ENCODE measurements around the gene TIMM22.
"Not testable (repeated sequence)": the region's sequence is repeated elsewhere in the genome, so short reads cannot be mapped to it uniquely, and the experiment has no call there.

The TIMM22 gene

DNA sequence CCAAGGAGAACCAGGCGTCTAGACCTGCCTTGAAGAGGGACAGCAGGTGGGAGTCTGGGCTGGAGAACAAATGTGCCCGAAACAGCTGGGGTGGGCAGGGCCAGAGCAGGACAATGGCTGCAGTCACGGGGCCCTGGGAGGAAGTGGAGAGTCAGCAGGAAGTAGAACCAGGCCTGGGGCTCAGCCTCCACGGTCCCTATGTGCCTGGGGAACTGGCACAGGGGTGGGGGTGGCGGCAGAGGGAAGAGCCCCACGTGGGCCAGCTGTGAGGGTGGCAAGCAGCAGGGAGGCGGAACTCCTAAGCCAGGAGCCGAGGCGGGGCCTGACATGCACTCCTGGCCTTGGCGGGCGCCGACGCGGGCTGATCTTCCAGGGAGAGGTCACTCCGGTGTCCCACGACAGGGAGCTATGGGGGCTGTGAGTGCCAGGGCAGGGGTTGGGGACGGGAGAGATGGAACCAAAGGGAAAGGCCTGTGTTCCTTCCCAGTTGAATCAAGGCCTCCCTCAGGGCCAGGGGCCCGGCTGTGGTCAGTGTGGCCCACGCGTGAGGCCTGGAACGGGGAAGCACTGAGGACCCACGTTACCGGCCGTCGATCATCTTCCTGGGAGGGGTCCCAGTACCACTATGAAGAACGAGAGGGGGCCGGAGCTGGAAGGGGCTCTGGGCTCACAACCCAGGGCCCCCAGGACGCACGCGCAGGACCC, 42.7 kb downstream of the TIMM22 start:
- DNase-seq: no peak
- no peak for TF ChIP-seq GATA1 (IDR thresholded peaks at IDR 0.05; ENCODE audit: low read depth, low read length)
- TF ChIP-seq POLR2A (IDR thresholded peaks at IDR 0.05; ENCODE audit: low read length): no peak

DNA sequence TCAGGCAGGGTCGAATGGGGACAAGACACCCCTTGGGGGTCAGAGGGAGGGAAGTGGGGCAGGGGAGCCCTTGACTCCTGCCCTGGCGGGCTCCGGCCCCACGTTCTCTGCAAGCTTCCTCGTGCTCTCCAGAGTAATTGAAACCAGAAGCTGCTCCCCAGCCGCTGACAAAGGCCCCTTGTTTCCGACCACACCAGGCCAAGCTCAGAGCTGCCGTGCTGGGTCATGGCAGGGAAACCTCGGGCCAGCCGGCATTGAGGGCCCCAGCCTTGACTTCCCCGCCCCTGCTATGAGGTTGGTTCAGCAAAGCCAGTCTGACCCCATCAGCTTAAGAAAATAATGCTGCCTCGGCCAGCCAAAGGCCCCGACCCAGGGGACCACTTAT, 43.3 kb downstream of the TIMM22 start:
- TF ChIP-seq POLR2A (IDR thresholded peaks at IDR 0.05; ENCODE audit: low read length) (no peak), GATA1 (IDR thresholded peaks at IDR 0.05; ENCODE audit: low read depth, low read length) (no peak)
- DNase-seq: no peak

DNA sequence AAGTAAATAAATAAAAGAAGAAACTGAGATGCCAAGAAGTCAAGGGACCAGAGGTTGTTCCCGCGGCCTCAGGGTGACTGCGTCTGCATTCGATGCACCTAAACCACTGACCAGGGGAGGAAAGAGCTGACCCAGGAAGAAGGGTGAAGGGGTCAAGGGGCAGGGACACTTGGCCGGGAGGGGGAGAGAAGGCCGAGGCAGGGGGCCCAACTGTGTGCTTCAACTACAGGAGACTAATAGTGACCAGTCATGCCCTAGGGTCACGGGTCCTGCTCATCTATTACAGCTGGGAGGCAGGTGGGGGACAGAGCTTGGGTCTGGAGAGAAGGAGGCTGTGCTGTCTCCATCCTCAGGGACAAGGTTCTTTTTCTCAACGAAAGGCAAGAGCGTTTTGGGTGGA, 44.8 kb downstream of the TIMM22 start:
- DNase-seq: no peak
- no peak for TF ChIP-seq POLR2A (IDR thresholded peaks at IDR 0.05; ENCODE audit: low read length)
- no peak for TF ChIP-seq GATA1 (IDR thresholded peaks at IDR 0.05; ENCODE audit: low read depth, low read length)

DNA sequence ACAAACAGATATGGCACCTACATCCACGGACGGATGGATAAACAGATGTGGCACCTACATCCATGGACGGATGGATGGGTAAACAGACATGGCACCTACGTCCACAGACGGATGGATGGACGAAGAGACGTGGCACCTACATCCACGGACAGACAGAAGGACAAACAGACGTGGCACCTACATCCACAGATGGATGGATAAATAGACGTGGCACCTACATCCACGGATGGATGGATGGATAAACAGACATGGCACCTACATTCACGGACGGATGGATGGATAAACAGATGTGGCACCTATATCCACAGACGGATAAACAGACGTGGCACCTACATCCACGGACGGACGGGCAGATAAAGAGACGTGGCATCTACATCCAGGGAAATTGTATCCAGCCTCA, 45.6 kb downstream of the TIMM22 start:
- DNase-seq: no peak
- no peak for TF ChIP-seq GATA1 (IDR thresholded peaks at IDR 0.05; ENCODE audit: low read depth, low read length)
- no peak for TF ChIP-seq POLR2A (IDR thresholded peaks at IDR 0.05; ENCODE audit: low read length)

DNA sequence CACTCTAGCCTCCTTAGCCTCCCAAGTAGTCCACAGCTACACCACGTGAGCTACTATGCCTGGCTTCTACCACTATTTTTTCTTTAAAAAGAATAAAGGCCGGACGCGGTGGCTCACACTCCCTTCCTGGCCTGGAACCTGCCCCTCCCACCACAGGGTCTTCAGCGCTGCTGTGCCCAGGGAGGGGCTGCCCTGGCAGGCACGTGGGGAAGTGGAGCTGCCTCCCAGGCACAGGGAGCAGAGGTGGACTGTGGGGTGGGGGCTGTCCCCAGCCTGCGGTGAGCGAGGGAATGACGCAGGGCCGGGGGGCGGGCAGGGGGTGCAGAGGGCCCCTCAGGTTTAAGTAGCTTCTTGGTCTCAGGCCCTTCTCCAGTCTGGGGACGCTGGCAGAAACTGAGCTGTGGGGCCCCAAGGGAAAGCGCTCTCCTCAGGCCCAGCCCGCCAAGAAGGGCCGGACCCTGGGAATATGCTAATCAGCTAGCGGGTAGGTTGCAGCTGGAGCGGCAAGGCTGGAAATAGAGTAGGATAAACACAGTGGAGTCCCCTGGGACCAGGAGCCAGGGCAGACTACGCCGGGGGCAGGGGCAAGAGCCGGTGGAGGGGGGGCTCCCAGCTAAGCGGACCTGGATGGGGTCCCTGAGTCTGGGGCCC, 46.8 kb downstream of the TIMM22 start:
- DNase-seq: no peak
- TF ChIP-seq POLR2A (IDR thresholded peaks at IDR 0.05; ENCODE audit: low read length): no peak
- no peak for TF ChIP-seq GATA1 (IDR thresholded peaks at IDR 0.05; ENCODE audit: low read depth, low read length)

DNA sequence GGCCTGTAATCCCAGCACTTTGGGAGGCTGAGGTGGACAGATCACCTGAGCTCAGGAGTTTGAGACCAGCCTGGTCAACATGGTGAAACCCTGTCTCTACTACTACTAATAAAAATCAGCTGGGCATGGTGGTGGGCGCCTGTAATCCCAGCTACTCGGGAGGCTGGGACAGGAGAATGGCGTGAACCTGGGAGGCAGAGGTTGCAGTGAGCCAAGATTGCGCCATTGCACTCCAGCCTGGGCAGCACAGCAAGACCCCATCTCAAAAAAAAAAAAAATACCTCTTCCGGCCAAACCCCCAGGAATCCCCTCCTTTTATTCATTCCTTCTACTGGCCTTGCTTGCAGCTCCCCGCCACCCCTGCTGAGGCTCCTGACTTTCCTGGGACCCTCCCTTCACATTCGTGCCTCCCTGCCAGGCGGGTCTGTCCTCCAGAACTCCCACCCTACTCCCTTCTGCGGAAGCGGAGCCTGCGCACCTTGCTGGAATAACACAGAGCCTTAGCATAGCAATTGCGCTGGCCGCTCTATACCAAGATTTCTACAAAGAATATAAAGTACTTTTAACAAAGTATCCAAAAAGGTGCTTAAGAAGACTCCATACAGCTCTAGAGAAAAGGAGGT, 47.6 kb downstream of the TIMM22 start:
- DNase-seq: not testable (repeated sequence)

DNA sequence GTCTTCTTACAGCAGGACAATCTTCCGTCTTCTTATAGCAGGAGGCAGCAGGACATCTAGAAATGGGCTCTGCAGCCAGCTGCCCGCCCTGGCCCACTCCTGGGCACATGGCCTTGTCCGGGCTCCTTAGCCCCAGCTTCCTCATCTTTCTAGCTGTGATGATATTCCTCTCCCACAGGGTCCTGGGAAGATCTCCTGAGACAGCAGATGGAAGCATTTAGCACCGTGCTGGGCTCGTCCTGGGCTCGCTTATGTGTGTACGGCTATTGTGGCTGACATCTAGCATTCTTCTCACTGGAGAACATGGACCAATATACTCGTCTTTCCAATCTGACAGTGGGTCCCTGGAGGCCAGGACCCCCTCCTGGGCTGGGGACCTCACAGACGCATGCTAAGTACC, 48.5 kb downstream of the TIMM22 start:
- no peak for DNase-seq
- TF ChIP-seq POLR2A (IDR thresholded peaks at IDR 0.05; ENCODE audit: low read length) (no peak), GATA1 (IDR thresholded peaks at IDR 0.05; ENCODE audit: low read depth, low read length) (no peak)

DNA sequence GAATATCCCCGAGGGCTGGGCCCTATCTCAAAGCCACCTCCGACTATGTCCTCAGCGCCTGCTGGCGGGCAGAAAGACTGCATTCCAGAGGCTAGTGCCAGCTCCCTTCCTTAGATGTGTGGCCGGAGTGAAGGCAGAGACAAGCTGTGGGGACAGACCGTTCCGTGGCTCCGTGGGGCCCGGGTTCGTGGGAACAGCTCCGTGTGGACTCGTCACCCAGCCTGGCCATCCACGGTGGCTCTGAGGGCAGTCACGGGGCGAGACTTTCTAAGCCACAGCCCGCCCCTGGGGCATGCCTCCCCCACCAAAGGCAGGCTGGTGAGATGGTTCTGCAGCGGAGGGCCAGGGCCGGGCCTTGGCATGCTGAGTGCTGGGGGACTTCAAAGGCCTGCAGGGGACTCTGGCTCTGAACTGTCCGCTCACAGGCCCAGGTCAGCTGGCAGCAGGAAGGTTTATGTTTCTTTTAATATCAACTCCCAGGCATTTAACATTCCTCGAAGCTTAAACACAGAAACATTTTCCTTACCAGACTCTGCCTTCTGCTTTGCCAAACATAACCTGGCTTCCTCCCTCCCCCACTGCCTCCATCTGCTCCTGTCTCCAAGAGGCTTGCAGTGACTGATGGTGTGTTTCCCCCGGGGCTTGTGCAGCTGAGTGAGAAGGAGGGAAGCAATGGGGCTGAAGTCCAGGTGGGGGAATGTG, 50.4 kb downstream of the TIMM22 start:
- no peak for DNase-seq
- TF ChIP-seq POLR2A (IDR thresholded peaks at IDR 0.05; ENCODE audit: low read length): no peak
- TF ChIP-seq GATA1 (IDR thresholded peaks at IDR 0.05; ENCODE audit: low read depth, low read length): no peak

DNA sequence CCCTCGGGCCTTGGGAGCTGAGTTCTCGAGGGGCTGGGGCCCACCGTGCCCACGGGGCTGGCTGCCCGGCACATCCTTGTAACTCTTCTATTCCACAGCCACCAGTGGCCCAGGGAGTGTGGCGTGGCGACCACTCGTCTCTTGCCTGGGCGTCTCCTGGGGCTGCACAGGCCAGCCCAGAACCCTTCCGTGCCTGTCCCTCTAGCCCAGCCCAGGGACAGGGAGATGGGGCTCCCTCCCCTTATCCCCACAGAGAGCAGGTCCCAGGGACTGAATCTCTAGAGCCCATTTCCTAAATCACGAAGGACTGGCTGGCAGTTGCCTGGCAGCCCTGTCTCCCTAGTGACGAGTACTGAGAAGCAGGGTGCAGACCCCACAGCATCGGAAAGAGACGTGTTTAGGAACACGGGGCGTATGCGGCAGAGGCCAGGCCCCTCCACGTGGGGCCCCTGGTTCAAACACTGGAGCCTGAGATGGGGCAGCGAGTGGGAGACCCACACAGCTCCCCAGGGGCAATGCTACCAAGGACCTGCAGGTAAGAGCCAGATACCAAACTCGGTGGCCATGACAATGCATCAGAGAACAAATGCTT, 51.0 kb downstream of the TIMM22 start:
- TF ChIP-seq GATA1 (IDR thresholded peaks at IDR 0.05; ENCODE audit: low read depth, low read length) (no peak), POLR2A (IDR thresholded peaks at IDR 0.05; ENCODE audit: low read length) (no peak)
- DNase-seq: no peak

DNA sequence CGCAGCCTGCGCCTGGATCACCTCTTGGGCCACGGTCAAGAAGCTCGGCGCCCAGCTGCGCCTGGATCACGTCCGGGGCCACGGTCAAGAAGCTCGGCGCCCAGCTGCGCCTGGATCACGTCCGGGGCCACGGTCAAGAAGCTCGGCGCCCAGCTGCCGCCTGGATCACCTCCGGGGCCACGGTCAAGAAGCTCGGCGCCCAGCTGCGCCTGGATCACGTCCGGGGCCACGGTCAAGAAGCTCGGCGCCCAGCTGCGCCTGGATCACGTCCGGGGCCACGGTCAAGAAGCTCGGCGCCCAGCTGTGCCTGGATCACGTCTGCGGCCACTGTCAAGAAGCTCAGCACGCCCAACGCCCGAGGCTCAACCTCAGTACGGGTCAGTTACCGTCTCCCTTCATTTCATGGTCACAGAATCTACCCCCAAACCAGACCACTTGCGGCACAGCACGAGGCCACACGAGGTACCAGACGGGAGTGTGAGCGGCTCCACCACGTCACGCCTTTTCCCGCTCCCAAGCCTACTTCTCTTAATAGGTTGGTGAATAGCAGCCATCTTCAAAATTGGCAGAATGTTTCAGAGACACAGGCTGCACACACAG, 51.7 kb downstream of the TIMM22 start:
- not testable (repeated sequence) for DNase-seq

DNA sequence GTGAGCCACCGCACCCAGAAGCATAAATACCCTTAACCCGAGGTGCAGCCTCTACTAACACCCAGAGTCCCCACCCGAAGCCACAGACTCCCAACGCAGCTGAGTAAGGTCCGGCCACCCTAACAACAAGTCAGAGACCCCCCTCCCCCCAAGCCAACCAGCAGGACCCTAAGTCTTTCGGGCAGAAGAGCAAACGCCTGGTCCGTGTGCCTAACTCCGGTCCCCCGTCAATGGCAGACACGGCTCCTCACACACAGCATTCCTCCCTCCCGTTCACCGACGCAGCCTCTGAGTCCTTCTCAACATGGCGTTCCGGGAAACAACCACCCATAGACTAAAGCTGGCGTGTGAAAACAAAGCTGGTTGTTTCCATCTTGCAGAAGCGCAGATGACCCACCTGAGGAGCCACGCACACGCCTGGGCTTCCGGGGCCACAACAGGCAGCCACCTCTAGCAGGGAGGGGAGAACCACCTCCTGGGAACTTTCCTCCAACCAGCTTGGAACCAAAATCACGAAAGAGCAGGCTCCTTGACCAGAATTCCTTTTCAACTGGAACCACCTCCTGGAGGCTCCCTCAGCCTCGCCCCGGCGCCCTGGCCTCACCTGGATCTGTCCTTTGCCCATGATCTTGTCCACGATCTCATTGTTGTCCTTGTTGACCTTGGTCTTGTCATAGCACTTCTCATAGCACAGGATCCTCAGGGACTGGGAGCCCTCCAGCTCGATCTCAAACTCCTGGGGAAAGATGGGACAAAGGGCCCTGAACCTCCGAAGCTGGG, 52.7 kb downstream of the TIMM22 start:
- TF ChIP-seq POLR2A (IDR thresholded peaks at IDR 0.05; ENCODE audit: low read length) (no peak), GATA1 (IDR thresholded peaks at IDR 0.05; ENCODE audit: low read depth, low read length) (no peak)
- DNase-seq: no peak

DNA sequence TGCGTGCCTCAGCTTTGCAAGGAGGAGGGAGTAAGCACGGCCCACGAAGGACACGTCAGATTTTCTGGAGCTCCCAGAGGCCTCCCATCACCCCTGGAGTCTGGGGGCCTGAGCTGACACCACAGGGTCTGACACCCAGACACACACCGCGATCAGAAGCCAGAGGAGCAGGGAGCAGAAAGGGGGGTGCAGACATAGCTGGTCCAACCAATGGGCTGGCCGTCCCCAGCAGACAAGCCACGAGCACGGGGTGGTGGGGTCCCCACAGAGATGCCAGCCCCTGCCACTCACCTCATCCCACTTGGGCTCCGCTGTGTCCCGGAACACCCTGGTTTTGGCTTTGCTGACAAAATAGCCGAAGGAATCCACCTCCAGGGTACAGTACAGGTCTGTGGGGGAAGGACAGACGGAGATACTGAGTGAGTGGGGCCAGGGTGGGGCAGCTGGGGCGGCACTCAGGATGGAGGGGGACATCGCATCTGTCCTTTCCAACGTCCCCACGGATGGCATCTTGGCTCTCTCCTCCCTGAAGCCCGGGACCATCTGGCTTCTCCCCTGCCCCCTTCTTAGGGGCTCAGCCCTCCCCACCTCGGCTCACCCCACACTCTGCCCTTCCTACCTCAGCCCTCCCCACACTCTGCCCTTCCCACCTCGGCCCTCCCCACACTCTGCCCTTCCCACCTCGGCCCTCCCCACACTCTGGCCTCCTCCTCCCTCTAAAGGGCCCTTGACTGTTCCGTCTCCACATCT, 53.5 kb downstream of the TIMM22 start:
- DNase-seq: no peak
- no peak for TF ChIP-seq POLR2A (IDR thresholded peaks at IDR 0.05; ENCODE audit: low read length)

Measured in erythroblast (primary cell).